Stimulated activated CD8-positive, alpha-beta memory T cell treated with anti-CD3 and anti-CD28 coated beads, Interleukin-7, amount 100 ng/mL, for 48 hours (primary cell): ENCODE data around the gene CDH4.
"Not testable (repeated sequence)": the region's sequence is repeated elsewhere in the genome, so short reads cannot be mapped to it uniquely, and the experiment has no call there.

Source experiments
- DNase-seq, 2 donors: peaks; one replicate each; pipeline ENCODE4 v3.0.0-alpha.2; 2020; ENCODE audit warnings: low read depth in 1 of 2; ENCODE audit errors: extremely low read depth in 1 of 2

The CDH4 gene

GRCh38 chr20:61973515-61974356, 721.7 kb downstream of the CDH4 start:
- DNase-seq, result no peak

GRCh38 chr20:61974357-61974665, 722.2 kb downstream of the CDH4 start:
- DNase-seq, result no peak

- DNase-seq, result no peak
These were observed 723.5 kb downstream of the CDH4 start for GRCh38 chr20:61975407-61976129.

- no peak for DNase-seq
These were observed 724.2 kb downstream of the CDH4 start for GRCh38 chr20:61976263-61976643.

- no peak for DNase-seq
These were observed 724.8 kb downstream of the CDH4 start for GRCh38 chr20:61976644-61977418.

GRCh38 chr20:61977419-61977786, 725.3 kb downstream of the CDH4 start:
- DNase-seq, result no peak

GRCh38 chr20:61978491-61978890, 726.4 kb downstream of the CDH4 start:
- DNase-seq, result no peak

GRCh38 chr20:61979090-61979489, 727.0 kb downstream of the CDH4 start:
- no peak for DNase-seq

GRCh38 chr20:61979701-61980635, 727.9 kb downstream of the CDH4 start:
- DNase-seq, result no peak

- DNase-seq, result no peak
These were observed 728.9 kb downstream of the CDH4 start for GRCh38 chr20:61980647-61981583.

- DNase-seq, result not testable (repeated sequence)
These were observed 729.6 kb downstream of the CDH4 start for GRCh38 chr20:61981691-61982090.

- DNase-seq, result no peak
These were observed 730.3 kb downstream of the CDH4 start for GRCh38 chr20:61982191-61982950.

GRCh38 chr20:61982951-61983315, 730.9 kb downstream of the CDH4 start:
- no peak for DNase-seq

GRCh38 chr20:61983965-61984364, 731.9 kb downstream of the CDH4 start:
- DNase-seq, result no peak

GRCh38 chr20:61984431-61984830, 732.4 kb downstream of the CDH4 start:
- DNase-seq, result not testable (repeated sequence)

- DNase-seq, result no peak
These were observed 733.0 kb downstream of the CDH4 start for GRCh38 chr20:61985096-61985495.

- no peak for DNase-seq
These were observed 734.8 kb downstream of the CDH4 start for GRCh38 chr20:61986762-61987321.

GRCh38 chr20:61988665-61989064, 736.6 kb downstream of the CDH4 start:
- no peak for DNase-seq

- no peak for DNase-seq
These were observed 737.7 kb downstream of the CDH4 start for GRCh38 chr20:61989741-61990140.
